Gastrocnemius medialis (tissue), 4 donors: ENCODE measurements around the gene SCN2B.

Experiments used
- CTCF ChIP-seq, 5 experiments: fragments of 450-650 bp in 3 of 5; fragments of 200-600 bp in 2 of 5; sonication (generic) in 2 of 5; IDR thresholded peaks in 4 of 5; conservative IDR thresholded peaks in 1 of 5; 1 replicate in 4 of 5; 2 replicates in 1 of 5; pipeline ENCODE4 v1.5.1; 2016 to 2019; ENCODE audit warnings: antibody characterized with exemption in 5 of 5, mild to moderate bottlenecking in 3 of 5, moderate library complexity in 3 of 5
- POLR2A ChIP-seq, 2 donors: fragments of 450-650 bp; IDR thresholded peaks; one replicate each; pipeline ENCODE4 v1.6.1; 2017; ENCODE audit warnings: antibody characterized with exemption in 2 of 2, mild to moderate bottlenecking in 2 of 2, moderate library complexity in 2 of 2

GRCh38 chr11:118152020-118152551, 24.4 kb downstream of the SCN2B start:
- TF ChIP-seq CTCF (IDR thresholded peaks at IDR 0.05 in 4 of 5, conservative IDR thresholded peaks at IDR 0.05 in 1 of 5), result no peak
- TF ChIP-seq POLR2A (IDR thresholded peaks at IDR 0.05), result no peak
